Measurements from ENCODE around the gene DTNA.

Gene DTNA

DNA sequence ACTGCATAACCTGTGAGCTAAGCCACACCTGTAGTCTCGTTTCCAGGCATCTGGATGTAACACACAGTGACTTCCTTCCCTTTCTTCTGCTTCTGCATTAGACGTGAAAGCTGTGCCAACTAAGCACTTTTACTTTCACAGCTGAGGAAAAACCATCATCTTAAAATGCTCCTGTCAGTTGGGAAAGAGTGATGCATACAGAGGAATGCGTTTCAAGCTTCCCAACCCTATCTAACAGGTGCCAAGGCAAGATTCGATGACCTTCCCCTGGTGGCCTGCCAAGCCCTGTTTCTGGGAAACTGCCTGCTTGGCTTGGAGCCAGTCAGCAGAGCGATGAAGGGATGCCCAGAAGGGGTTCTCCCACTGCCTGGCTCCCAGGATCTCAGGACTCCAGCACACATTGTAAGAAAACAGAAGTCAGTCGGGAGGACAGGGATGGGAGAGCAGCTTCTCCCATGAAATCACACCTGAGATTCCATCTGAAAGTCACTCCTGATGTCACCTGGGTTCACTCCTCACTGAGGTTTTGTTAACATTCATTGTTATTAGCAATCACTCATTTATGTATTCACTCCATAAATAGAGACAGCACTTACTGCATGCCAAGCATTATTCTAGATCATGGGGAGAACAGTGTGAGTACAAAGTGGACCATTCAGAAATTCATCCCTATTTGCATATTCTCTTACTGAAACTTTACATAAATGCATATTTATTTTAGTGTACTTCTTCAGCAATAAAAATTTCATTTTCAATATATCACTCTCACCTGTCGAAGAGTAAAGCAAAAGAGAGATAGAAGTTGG, 64.1 kb downstream of the DTNA start:
- DNase-seq: no peak

DNA sequence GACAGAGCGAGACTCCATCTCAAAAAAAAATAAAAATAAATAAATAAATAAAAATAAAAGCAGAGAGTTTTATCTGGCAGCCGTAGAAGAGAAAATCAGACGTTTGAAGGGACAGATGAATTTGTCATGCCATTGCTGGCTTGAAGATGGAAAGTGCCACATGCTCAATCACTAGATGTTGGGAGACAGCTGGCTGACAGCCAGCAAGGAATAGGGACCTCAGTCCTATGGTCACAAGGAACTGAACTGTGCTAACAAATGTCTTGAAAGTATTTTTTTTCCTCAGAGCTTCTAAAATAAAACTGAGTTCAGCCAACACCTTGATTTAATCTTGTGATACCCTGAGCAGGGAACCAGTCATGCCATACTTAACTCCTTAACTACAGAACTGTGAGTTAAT, 65.4 kb downstream of the DTNA start:
- no peak for DNase-seq

DNA sequence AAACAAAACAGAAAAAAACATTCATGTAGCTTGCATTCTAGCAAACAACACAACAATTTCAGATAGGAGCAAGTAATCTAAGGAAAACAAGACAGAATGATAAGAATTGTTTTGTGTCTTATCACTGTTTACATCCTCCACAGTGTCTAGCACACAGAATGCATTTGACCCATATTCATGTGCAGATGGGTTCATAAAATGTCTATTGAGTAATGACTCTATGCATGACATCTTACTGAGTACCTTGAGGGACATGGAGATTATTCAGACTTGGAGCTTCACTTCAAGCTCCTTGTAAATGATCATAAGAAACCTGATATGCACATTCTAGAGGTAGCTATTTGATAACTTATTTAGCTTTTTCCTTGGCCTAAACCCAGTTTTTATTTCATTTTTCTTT, 69.0 kb downstream of the DTNA start:
- DNase-seq: no peak

DNA sequence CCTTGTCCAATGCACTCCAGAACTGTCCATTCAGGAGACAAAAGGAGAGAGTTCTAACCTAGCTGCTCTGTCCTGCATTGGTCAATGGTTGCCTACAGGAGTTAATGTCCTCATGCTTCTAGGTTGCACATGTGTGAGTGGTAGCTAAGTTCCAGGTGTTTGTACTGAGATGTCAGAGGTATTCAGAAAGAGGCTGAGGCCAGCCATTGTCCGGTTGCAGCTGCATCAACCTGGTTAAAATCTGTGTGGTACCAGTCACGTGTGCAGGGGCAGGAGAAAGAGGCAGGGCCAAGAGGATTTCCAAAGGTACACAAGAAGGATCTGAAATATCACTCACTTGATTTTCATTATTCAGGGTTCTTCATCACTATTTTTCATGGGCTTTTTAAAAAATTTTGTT, 70.8 kb downstream of the DTNA start:
- no peak for DNase-seq

DNA sequence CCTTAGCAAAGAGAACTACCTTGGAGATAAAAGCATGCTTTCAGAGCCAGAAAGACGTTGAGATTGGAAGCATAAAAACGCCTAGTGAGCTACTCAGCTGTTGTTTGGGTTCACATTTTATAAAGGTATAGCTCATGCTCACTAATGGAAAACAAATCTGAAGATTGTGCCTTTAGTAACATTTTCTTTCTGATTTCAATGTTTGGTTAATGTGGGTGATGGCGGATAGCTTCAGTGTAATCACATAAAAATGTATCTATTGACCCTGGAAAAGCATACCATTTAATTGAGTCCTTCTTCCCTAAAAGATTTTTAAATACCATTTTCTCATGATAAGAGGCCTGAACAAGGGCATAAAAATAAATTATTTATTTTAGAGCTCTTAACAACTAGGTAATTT, 73.4 kb downstream of the DTNA start:
- no peak for DNase-seq

DNA sequence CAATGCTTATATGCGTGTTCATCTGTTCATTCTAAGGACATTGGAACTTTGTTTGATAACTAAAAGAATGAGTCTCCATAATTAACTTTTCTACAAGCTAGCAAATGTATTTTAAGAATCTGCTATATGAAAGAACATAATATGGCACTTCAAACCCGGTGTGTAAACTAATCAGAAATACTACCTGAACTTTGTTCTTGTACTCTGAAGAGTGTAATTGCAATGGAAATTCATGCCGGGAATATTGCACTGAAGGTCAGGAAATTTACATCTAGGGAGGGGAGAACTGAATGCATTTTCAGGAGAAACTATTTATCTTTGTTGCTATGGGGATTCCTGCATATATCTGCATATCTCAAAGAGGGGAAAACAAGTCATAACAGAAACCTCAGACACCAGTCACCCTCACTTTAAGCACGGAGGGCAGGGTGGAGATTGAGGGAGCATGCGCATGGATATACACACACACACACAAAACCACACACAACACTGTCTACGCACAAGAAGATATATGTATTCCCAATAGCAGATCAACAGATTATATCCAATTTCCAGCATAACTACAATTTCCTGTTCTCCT, 76.2 kb downstream of the DTNA start:
- DNase-seq: no peak

DNA sequence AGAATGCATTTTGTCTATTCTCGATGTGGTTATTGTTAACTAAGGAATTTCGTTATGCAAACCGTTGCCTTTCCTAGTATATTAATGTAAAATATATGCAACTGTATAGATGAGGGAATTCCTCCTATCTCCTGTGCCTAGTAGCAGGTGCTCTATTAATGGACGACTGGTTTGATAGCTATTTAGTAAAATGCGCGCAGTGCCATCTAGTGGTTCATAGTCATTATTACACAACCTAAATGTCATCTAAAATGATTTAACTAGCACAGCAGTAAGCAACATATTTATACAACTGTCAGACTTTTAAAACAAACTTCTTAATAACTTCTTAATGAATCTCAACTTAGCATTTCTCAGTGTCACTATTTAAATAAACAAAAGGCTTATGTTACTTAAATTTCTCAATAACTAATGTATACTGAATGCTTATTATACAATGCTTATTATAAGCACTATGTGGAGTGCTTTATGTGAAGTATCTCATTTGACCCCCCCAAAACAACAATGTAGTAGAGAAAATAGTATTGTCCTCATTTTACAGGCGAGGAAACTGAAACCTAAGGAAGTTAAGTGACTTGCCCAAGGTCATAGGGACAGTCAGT, 77.9 kb downstream of the DTNA start:
- peak; percentile 78 for DNase-seq

DNA sequence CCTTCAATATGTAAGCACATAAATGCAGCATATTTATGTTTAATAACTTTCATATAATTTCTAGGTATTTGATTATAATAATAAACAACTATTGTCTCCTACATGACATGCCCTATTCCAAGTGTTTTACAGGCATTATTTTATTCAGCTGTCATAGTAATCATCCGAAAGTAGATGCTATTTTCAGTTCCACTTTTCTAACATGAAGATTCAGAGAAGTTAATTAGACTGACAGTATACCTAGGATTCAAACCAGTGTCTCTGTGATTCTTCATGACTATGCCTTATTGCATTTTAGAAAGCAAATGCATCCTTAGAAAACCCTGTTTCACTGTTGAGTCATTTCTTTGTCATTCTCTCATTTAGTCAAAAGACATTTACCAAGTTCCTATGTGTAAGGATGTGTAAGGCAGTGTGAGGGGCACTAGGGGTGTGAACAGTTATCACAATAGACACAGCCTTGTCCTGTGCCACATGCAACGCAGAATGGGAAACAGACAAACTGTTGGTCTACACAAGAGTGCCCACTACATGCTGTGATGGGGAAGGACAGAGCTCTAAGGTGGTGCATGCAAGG, 79.8 kb downstream of the DTNA start:
- no peak for DNase-seq

DNA sequence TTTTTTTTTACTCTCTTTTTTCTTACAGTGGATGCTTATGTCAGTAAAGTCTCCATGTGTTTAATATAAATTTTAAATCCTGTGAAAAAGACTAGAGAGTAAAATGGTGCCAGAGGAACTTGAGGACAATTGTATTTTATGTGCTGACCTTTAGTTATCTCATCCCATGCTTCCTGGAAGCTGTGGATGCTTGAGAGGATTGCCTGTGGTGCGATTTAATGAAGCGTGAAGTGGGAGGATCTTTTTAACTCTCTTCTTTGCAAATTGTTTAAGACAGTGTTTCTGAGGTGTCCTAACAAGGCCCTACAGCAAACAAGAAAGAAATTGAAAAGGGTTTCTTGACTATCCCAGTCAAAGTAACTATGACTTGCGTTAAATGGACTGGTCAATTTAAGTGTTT, 84.2 kb downstream of the DTNA start:
- no peak for DNase-seq

DNA sequence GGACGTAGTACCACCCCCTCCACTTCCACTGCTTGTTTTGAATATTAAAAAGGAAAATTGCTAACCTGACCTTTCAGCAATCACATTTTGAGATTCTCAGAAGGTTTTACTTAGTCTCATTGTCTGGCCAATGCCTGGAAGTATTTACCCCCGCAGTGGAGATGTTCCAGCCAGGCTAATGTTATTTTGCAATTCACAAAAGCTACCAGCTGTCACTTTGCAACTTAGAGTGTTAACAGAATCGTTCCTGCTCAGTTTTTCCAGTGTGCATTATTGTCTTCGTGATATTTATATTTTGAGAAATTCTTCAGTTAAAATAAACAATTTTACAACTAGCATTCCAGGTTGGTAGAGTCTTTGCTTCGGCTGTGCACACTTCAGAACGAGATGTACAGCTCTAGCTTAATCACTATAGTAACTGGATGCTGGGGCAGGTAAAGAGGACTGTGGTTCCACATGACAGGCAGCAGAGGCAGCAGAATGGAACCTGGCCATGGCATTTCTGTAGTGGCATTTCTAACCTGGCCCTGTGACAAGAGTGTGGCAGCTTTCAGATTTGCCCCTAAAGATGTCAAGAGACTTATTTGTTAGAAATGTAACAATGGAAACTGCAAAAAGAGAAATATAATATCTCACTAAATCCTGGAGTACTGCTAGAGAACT, 85.1 kb downstream of the DTNA start:
- no peak for DNase-seq

DNA sequence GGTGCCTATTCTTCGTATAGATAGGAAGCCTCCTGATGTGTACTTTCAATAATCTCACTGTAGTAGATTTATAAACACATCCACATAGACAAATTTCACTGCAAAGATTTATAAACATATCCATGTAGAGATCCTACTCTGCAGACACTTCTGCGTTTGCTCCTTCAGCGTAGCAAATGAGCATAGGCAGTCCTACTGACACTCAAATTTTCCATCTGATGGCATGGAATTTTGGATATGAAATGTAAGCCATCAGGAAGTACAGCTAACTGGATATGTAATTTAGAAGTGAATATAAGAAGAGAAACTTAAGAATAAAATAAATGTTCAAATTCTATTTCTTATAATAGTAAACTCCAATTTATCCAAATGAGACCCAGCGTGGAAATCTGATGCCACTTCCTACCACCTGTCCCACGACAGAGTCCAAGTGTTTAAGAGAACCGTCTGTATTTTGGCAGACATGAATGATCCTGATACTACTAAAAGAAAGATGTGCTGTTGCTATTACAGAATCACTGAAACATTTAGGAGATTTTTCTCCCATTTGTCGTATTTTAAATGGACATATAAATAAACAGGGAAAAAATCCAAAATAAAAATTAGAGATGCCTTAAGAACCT, 86.0 kb downstream of the DTNA start:
- DNase-seq: no peak

DNA sequence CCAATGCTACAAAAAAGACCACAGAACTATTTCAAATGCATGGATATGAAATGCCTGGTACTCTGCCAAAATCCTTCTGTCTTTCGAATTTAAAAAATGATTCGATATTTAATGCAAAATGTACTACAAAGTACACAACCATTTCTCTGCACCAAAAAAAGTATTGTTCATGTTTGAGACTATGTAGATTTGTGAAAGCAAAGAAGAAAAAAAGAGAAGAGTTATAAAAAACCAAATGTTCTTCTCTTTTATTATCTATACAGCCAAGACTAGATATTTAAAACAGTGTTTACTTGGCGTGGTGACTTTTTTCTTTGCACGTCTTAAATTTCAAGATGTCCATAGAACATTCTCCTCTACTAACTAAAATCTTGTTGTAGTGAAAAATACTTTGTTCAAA, 89.2 kb downstream of the DTNA start:
- no peak for DNase-seq

DNA sequence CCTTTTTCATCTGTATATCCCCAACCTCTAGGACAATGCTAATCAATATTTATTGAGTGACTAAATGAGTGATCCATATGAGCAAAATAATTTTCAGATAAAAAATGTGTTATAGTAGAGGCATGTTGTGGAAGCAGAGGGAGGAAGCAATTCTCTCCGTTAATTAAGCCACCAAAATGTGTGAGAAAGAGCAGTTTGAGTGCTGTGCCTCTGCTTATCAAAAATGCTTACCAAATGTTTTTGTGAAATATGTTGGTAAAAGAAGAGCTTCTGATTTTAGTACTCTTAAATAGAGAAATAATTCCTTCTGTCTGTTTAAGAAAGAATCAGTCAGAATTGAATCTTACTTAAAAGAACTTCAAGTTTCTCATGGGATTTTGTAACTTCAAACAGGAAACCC, 90.3 kb downstream of the DTNA start:
- no peak for DNase-seq

DNA sequence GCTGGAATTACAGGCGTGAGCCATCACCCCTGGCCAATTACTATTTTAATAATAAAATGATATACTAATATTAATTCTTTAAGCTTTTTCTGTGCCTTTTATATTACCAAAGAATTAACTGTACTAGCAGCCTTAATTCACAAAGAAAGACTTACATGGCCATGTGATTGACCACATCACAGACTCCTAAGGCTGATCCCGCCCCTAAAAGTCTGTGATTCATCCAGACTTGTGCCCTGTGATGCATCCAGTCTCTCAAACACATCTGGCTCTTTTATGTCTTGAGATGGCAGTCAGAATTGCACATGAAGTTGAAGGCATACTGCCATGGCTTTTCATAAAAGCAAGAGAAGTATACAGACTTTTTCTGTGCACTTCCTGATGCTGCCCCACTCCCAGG, 91.7 kb downstream of the DTNA start:
- DNase-seq: no peak

DNA sequence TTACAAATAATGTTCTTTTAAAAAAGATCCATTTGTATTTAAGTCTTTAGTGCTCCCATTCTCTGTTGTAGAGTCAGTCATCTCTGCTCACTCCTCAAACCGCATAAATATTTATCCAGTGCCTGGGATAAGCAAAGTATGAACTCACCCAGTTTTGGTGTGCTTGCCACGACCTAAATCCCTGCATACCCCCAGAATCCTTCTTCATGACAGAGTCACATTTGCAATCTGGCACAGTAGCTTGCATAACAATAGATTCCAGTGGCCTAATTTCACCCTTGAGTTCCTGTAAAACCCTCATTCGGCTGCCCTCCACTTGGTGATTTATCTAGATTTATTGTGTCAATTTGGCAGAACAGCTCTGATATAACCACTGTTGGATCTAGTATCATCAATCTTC, 92.9 kb downstream of the DTNA start:
- DNase-seq: no peak

DNA sequence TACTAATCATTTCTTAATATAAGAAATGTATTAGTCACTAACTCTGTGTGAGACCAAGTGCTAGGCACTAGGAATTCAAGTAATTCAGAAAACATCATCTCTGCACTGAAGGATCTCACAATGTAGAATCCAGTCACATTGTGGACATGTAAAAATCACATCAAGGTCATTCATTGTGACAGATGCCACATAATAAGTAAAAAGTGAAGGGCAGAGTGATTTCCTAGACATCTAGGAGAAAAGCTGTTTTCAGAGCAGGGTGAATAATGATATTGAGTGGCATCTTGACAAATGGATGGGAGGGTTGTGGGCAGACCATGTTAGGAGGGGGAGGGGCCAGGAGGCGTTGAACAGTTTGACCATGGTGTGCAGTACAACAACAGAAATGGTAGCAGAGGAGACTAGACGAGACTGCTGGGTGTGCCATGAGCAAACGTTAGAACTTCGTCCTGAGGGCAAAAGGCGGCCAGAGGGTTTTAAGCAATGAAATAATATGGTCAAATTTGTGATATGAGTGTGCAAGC, 93.8 kb downstream of the DTNA start:
- DNase-seq: no peak

DNA sequence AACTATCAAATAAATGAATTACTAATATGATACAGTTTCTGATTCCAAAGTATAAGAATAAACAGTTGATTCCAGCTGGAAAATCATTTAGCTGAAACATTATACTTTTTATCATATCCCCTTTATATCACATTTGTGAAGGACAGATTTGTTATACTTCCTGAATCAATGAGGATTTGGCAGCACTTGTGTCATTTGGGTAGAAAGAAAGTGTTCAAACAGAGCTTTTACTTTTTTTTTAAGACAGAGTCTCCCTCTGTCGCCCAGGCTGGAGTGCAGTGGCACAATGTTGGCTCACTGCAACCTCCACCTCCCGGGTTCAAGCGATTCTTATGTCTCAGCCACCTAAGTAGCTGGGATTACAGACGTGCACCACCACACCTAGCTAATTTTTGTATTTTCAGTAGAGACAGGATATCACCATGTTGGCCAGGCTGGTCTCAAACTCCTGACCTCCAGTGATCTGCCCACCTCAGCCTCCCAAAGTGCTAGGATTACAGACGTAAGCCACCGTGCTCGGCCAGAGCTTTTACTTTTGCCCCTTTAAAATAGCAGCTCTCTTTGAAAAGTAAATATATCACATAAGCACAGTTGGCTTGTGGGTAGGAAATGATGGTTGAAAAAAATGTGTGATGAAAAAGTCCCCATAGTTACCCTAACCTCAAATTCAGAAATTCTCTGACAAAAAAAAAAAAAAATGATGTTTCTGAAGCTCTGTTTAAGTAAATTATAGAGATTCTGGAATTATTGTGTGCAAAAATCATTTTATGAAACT, 95.2 kb downstream of the DTNA start:
- DNase-seq: no peak

DNA sequence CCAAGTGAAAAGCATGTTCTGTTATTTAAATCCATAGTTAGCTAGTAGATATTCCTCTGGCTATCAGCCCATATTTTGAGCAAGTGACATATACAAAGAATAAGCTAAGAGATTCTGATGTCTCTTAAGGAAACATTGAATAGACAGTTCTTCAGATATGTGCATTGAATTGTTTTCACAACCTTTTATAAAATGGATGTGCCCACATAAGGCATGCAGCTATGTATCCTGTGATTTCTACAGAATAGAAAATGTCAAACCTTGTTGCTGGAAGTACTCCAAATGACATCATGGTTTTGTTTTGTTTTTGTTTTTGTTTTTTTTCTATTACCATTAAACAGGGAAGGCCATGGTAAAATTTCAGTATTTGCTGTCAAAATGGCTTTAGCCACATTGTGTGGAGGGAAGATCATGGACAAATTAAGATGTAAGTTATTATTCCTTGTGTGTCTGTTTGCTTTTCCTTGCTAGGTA, 95.8 kb downstream of the DTNA start:
- DNase-seq: no peak

DNA sequence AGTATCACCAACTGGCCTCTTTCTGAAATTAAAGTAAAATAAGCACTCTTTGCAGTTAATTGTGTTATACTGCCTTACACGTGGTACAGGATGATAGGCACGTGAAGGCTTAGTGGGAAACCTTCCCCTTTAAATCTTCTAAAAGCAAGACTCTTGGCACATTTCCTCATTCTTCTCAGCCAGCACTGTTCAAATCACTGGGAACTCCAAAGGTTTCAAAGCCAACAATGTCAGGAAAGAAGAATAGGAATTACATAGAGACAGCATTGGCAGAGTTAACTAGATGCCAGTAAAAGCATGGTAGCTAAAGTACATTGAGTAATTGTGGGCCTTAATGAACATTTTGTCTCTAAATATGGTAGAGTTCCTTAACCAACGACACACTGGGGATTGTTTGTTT, 96.4 kb downstream of the DTNA start:
- no peak for DNase-seq

DNA sequence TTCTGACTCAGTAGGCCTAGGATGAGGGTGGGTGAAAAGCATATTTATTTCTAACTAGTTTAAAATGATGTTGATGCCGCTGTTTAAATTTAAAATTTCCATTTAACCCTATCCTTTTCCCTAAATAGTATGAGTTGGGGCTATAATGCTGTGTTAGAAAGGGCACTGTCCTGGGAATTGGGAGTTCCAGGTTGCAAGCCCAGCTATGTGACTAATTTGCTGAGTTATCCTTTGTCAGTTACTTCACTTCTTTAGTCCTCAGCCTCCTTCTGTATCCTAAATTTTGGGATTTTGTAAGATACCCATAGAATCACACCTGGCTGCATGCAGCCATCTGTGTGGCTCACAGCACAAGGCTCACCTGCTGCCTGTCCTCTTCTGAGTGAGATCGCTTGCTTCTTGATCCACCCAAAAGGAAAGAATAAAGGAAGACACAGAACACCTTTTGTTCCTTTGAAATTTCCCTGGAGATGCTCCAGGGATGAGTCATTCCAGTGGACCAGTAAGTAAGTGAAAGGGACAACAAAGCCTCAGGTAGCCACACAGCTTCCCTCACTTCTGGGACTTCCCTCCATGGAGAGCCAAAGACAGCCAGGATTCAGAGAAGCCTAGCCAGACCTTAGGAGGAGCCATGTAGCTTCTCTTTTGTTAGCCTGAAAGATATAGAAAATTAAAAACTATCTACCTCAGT, 97.2 kb downstream of the DTNA start:
- DNase-seq: no peak

DNA sequence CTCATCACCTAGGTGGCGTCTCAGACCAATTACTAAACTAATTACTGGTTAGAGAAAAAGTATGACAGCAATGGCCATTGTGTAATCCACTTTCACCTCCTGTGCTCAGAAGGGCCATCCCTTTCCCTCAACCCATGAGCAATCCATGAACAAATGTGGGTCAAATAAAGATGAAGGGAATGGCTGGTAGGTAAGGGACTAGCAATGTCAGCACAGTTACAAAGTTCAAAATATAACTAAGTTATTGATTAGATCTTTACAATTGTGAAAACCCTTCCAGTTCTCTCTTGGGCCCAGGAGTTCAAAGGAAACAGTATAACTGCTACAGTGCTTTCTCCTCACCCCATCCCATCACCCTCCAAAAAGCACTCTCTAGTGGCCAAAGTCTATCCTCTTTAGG, 98.3 kb downstream of the DTNA start:
- no peak for DNase-seq
